HepG2 (cell line): Measurements from ENCODE around the gene PLPP3. TPM values are rescaled to one million over a fixed set of nuclear protein-coding genes. Genes with fewer than 3 reads are reported as not detected.

Experiments used
- ATAC-seq: fragments of 200-7000 bp; cut with Tn5 transposase; 3 replicates; pipeline ENCODE4 v1.9.1; 2020; ENCODE audit warnings: mild to moderate bottlenecking, moderate library complexity
- BruUV-seq: library from RNA; stranded (reverse); fragments of 400-500 nt; replicated peaks from 2 replicates; lab custom pipeline; 2021; lab: Mats Ljungman, UMichigan
- CTCF ChIA-PET: fragments of 300-600 bp; formaldehyde crosslinking; extraction: SDS; loops from one replicate; lab custom pipeline; 2021; ENCODE audit warnings: low total read pairs, inconsistent platforms, low intra/inter-chr PET ratio; lab: Yijun Ruan, JAX
- POLR2A ChIA-PET: fragments of 350-600 bp; sonication (Branson Sonifier 250); formaldehyde crosslinking; loops from one replicate; lab custom pipeline; 2020; ENCODE audit warnings: antibody characterized with exemption, inconsistent platforms; lab: Yijun Ruan, JAX
- DNase-seq: peaks from one replicate; pipeline ENCODE4 v3.0.0-alpha.2; 2015; ENCODE audit warnings: low spot score
- FAIRE-seq: peaks from 3 replicates; lab custom pipeline; 2011; peaks lifted over from hg19 to GRCh38; lab: Jason Lieb, UNC
- H2AFZ ChIP-seq: one replicate; pipeline ENCODE4 v1.6.1; 2011; ENCODE audit warnings: low read length, inconsistent platforms
- H3K27ac ChIP-seq: fragments of 300-600 bp; 3 replicates; pipeline ENCODE4 v1.8.0; 2011; ENCODE audit warnings: mixed run types, mild to moderate bottlenecking, mixed read lengths, low read length, inconsistent platforms; ENCODE audit not compliant: insufficient read depth; ENCODE audit errors: extremely low read length
- H3K27me3 ChIP-seq, 2 experiments: fragments of 200-600 bp in 1 of 2; 2 replicates in 1 of 2; 3 replicates in 1 of 2; pipeline versions ENCODE4 v1.6.0 to v1.8.0; 2011; ENCODE audit warnings: low read length in 2 of 2, mild to moderate bottlenecking in 2 of 2, moderate library complexity in 2 of 2, inconsistent platforms in 1 of 2; ENCODE audit not compliant: insufficient read depth in 2 of 2, control insufficient read depth in 1 of 2
- H3K36me3 ChIP-seq, 2 experiments: fragments of 200-600 bp in 1 of 2; replicated peaks in 1 of 2; 2 replicates in 1 of 2; 3 replicates in 1 of 2; pipeline versions ENCODE4 v1.5.1 to v1.8.0; 2011; ENCODE audit warnings: low read length in 2 of 2, inconsistent platforms in 1 of 2; ENCODE audit not compliant: insufficient read depth in 2 of 2, control insufficient read depth in 1 of 2
- H3K4me1 ChIP-seq: 2 replicates; pipeline ENCODE4 v1.5.1; 2012; ENCODE audit warnings: low read length, inconsistent platforms; ENCODE audit not compliant: insufficient read depth
- H3K4me2 ChIP-seq: 2 replicates; pipeline ENCODE4 v1.6.0; 2011; ENCODE audit warnings: low read depth, low read length, inconsistent platforms
- H3K4me3 ChIP-seq, 3 experiments: fragments of 200-600 bp in 1 of 3; sonication (generic), shearing (Covaris generic) in 1 of 3; replicated peaks in 1 of 3; 2 replicates each; pipeline ENCODE4 v1.5.1; 2011 to 2016; ENCODE audit warnings: low read length in 3 of 3, inconsistent platforms in 2 of 3, low read depth in 2 of 3, mild to moderate bottlenecking in 2 of 3, control low read depth in 1 of 3, mixed read lengths in 1 of 3; ENCODE audit not compliant: insufficient read depth in 1 of 3
- H3K79me2 ChIP-seq: one replicate; pipeline ENCODE4 v1.6.1; 2011; ENCODE audit warnings: low read length, inconsistent platforms; ENCODE audit not compliant: insufficient read depth
- H3K9ac ChIP-seq: 2 replicates; pipeline ENCODE4 v1.6.0; 2011; ENCODE audit warnings: mild to moderate bottlenecking, low read depth, low read length, inconsistent platforms; ENCODE audit not compliant: insufficient read depth
- H3K9me3 ChIP-seq: 2 replicates; pipeline ENCODE4 v1.5.1; 2012; ENCODE audit warnings: mild to moderate bottlenecking, low read length
- H4K20me1 ChIP-seq: 2 replicates; pipeline ENCODE4 v1.6.0; 2011; ENCODE audit warnings: inconsistent platforms, mild to moderate bottlenecking, low read length, moderate library complexity; ENCODE audit not compliant: insufficient read depth
- GABPB1 ChIP-seq: IDR thresholded peaks from 2 replicates; pipeline ENCODE4 v1.6.1; 2016; ENCODE audit warnings: mild to moderate bottlenecking, missing genetic modification reagents, moderate library complexity, missing compliant biosample characterization
- KAT2B ChIP-seq: fragments of 150-350 bp; IDR thresholded peaks from 2 replicates; pipeline ENCODE4 v1.6.1; 2014; ENCODE audit warnings: low read depth, low read length, borderline replicate concordance
- KDM4B ChIP-seq: sonication (generic); formaldehyde crosslinking; IDR thresholded peaks from 2 replicates; pipeline ENCODE4 v1.4.0; 2020; ENCODE audit warnings: missing genetic modification reagents
- RARA ChIP-seq: IDR thresholded peaks from 2 replicates; pipeline ENCODE4 v1.6.1; 2016; ENCODE audit warnings: missing genetic modification reagents, missing compliant biosample characterization
- RCOR2 ChIP-seq: IDR thresholded peaks from 2 replicates; pipeline ENCODE4 v1.6.1; 2016; ENCODE audit warnings: missing biosample characterization, missing genetic modification reagents
- USF2 ChIP-seq, 2 experiments: sonication (generic) in 1 of 2; formaldehyde crosslinking in 1 of 2; IDR thresholded peaks; 2 replicates each; pipeline versions ENCODE4 v1.5.1 to v1.6.1; 2011 to 2020; ENCODE audit warnings: borderline replicate concordance in 1 of 2, low read depth in 1 of 2, low read length in 1 of 2, mild to moderate bottlenecking in 1 of 2, missing genetic modification reagents in 1 of 2, moderate library complexity in 1 of 2
- ZBTB34 ChIP-seq: sonication (generic); formaldehyde crosslinking; IDR thresholded peaks from 2 replicates; pipeline ENCODE4 v1.8.0; 2022; ENCODE audit warnings: mild to moderate bottlenecking, missing genetic modification reagents
- ZBTB7A ChIP-seq: sonication (generic); formaldehyde crosslinking; IDR thresholded peaks from 2 replicates; pipeline ENCODE4 v1.8.0; 2022; ENCODE audit warnings: mild to moderate bottlenecking, missing genetic modification reagents
- ZNF17 ChIP-seq: sonication (generic); formaldehyde crosslinking; IDR thresholded peaks from 2 replicates; pipeline ENCODE4 v1.5.0; 2020; ENCODE audit warnings: mild to moderate bottlenecking, missing genetic modification reagents
- ZNF574 ChIP-seq: sonication (generic); formaldehyde crosslinking; IDR thresholded peaks from 2 replicates; pipeline ENCODE4 v1.4.0; 2020; ENCODE audit warnings: missing genetic modification reagents
- ZNF577 ChIP-seq: sonication (generic); formaldehyde crosslinking; IDR thresholded peaks from 2 replicates; pipeline ENCODE4 v1.4.0; 2020; ENCODE audit warnings: mild to moderate bottlenecking, low read depth, missing genetic modification reagents, borderline replicate concordance
- ZNF781 ChIP-seq: sonication (generic); formaldehyde crosslinking; IDR thresholded peaks from 2 replicates; pipeline ENCODE4 v1.5.1; 2020; ENCODE audit warnings: borderline replicate concordance, mild to moderate bottlenecking, missing genetic modification reagents; ENCODE audit errors: not compliant biosample characterization
- WGBS: methylation state at CpG from one replicate; pipeline ENCODE4 v1.1.6; 2017; ENCODE audit warnings: low lambda C conversion rate; 5-methylcytosine and 5-hydroxymethylcytosine counted together
- in situ Hi-C: cut with HindIII; loops from 2 replicates; pipeline ENCODE4 v1.10.0; 2017; ENCODE audit warnings: low pct_unique_long_range_greater_than_20kb; ENCODE audit not compliant: extremely low pct_ligation_motif_present
- intact Hi-C: fragments of 100-400 bp; cut with micrococcal nuclease; formaldehyde crosslinking; loops from one replicate; pipeline ENCODE4 v1.10.0; 2022; ENCODE audit not compliant: unreplicated experiment
- polyA plus RNA-seq, 8 experiments: library from polyadenylated mRNA; depleted of rRNA in 3 of 8; stranded (reverse) in 7 of 8; unstranded in 1 of 8; fragments of >200 nt; fragmentation: Illumina TruSeq in 4 of 8; extraction: Trizol in 4 of 8; gene quantifications; 2 replicates each; pipeline versions ENCODE4 v1.2.1 to v1.2.3, GENCODE V29; 2011 to 2016; ENCODE audit warnings: low read depth in 4 of 8, missing spikeins in 1 of 8, mixed read lengths in 1 of 8; ENCODE audit not compliant: insufficient read depth in 1 of 8
- total RNA-seq, 5 experiments: library from RNA; depleted of rRNA; stranded (reverse); fragments of >200 nt; fragmentation: Illumina TruSeq; extraction: Trizol; gene quantifications; 2 replicates each; pipeline ENCODE4 v1.2.3, GENCODE V29; 2016; ENCODE audit warnings: low read depth in 1 of 5
- TF ChIP-seq, protein P1 (sequence below): sonication (generic); formaldehyde crosslinking; IDR thresholded peaks from 2 replicates; pipeline ENCODE4 v1.4.0; 2020; ENCODE audit warnings: missing genetic modification reagents
- TF ChIP-seq, protein P2 (sequence below): IDR thresholded peaks from 2 replicates; pipeline ENCODE4 v1.6.1; 2018; ENCODE audit warnings: missing genetic modification reagents, mild to moderate bottlenecking, missing compliant biosample characterization

The PLPP3 gene
- total and polyA plus RNA-seq, 2 of the 13 experiments (the other 11 are each of a cell fraction or from before 2014, with no cell fraction given): 49.7 to 65.8 TPM

DNA sequence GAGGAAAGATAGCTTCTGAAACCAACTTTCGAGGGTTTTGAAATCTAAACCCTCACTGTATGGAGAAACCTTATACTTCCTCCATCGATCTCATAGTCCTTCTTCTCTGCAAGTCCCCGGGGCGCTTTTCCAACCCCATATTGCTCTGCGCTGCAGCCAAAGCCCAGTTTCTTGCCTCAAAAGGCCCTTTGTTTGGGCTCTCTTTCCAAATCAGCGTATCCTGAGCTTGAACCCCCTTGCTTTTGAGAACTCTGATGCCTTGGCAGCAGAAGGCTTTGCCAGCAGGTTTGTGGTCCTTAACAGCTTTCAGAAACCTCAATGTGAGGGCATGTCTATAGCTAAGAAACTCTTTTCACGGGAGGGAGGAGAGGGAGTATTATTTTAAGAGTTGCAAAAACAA lies 21.6 kb downstream of the PLPP3 start (continued):
- TF ChIP-seq ZNF577 (CRISPR knock-in tag) (no peak), ZBTB34 (CRISPR knock-in tag) (no peak), ZNF574 (CRISPR knock-in tag) (no peak)
- TF ChIP-seq, all 625 proteins: peak for 0

DNA sequence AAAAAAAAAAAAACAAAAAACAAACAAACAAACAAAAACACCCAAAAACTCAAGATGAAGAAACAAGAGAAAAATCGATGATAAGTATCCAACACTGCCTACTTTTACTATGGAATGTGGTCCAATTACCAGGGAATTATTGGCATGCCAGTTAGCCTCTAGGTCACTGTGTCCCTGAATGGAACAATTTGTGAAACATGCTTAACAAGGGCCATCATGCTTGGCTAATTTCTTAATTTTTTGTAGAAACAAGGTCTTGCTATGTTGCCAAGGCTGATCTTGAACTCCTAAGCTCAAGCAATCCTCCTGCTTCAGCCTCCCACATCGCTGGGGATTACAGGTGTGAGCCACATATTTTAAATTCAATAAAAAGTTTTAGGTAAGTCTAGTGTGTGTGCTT lies 23.9 kb downstream of the PLPP3 start:
- in situ Hi-C loops: no loop called here
- H3K27me3 ChIP-seq: no peaks in the 10 kb centered on the region
- CTCF ChIA-PET: no interaction called here
- H3K9me3 ChIP-seq: no peaks in the 10 kb centered on the region
- no peak overlapping the region for H3K4me2 ChIP-seq
- POLR2A ChIA-PET: no interaction called here
- H3K9ac ChIP-seq: no peak overlapping the region
- no peak overlapping the region for H3K4me3 ChIP-seq
- peaks cover 59% of the 10 kb centered on the region for H3K4me1 ChIP-seq
- no peak overlapping the region for H3K27ac ChIP-seq
- no TSS peak for BruUV-seq
- no peak for DNase-seq
- peaks cover 1 to 17% of the 10 kb centered on the region in 2 experiments; a peak in 4 of 5 replicates for H3K36me3 ChIP-seq
- H3K79me2 ChIP-seq: peaks cover 94% of the 10 kb centered on the region
- no peak for TF ChIP-seq ZNF17 (CRISPR knock-in tag)
- no peak for TF ChIP-seq RARA (CRISPR knock-in tag)
- TF ChIP-seq, protein P1, sequence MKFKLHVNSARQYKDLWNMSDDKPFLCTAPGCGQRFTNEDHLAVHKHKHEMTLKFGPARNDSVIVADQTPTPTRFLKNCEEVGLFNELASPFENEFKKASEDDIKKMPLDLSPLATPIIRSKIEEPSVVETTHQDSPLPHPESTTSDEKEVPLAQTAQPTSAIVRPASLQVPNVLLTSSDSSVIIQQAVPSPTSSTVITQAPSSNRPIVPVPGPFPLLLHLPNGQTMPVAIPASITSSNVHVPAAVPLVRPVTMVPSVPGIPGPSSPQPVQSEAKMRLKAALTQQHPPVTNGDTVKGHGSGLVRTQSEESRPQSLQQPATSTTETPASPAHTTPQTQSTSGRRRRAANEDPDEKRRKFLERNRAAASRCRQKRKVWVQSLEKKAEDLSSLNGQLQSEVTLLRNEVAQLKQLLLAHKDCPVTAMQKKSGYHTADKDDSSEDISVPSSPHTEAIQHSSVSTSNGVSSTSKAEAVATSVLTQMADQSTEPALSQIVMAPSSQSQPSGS (CRISPR knock-in tag): no peak
- no peak for TF ChIP-seq KAT2B
- TF ChIP-seq GABPB1 (CRISPR knock-in tag): no peak
- no peak for TF ChIP-seq ZBTB7A (CRISPR knock-in tag)
- TF ChIP-seq USF2 (IDR thresholded peaks at IDR 0.05; ENCODE audit: low read depth, low read length): no peak
- TF ChIP-seq USF2 (CRISPR knock-in tag; IDR thresholded peaks at IDR 0.05; ENCODE audit: borderline replicate concordance): no peak
- TF ChIP-seq, protein P2, sequence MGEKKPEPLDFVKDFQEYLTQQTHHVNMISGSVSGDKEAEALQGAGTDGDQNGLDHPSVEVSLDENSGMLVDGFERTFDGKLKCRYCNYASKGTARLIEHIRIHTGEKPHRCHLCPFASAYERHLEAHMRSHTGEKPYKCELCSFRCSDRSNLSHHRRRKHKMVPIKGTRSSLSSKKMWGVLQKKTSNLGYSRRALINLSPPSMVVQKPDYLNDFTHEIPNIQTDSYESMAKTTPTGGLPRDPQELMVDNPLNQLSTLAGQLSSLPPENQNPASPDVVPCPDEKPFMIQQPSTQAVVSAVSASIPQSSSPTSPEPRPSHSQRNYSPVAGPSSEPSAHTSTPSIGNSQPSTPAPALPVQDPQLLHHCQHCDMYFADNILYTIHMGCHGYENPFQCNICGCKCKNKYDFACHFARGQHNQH (CRISPR knock-in tag): no peak
- TF ChIP-seq RCOR2 (CRISPR knock-in tag): no peak
- TF ChIP-seq ZNF781 (CRISPR knock-in tag): no peak
- TF ChIP-seq KDM4B (CRISPR knock-in tag): no peak
- TF ChIP-seq, all 625 proteins: peak for 0
- Histone ChIP-seq H4K20me1 (peaks cover 9% of the 10 kb centered on the region; the same call in 1 of the 2 replicates), H2AFZ (no peak overlapping the region)
- no peak for ATAC-seq
- intact Hi-C loops: no loop called here
- WGBS: 97% methylated on average over 2 of the region's 2 CpGs
- no peak for FAIRE-seq
